Activated T-cell treated with anti-CD3 and anti-CD28 coated beads, Interleukin-2, amount 50 U/mL, for 4 hours (primary cell): ENCODE data around the gene NKD1. TPM values are rescaled to one million over a fixed set of nuclear protein-coding genes. Genes with fewer than 3 reads are reported as not detected.

Source experiments
- ATAC-seq, 2 donors: fragments of 200-7000 bp; cut with Tn5 transposase; one replicate each; pipeline ENCODE4 v1.10.0; 2021
- DNase-seq: peaks from one replicate; pipeline ENCODE4 v3.0.0-alpha.2; 2020
- H3K27me3 Mint-ChIP-seq: one replicate; pipeline ENCODE4 v1.8.0; 2021; ENCODE audit warnings: low read depth, mixed read lengths
- H3K36me3 Mint-ChIP-seq: one replicate; pipeline ENCODE4 v1.8.0; 2022; ENCODE audit warnings: mixed read lengths; ENCODE audit not compliant: insufficient read depth
- H3K4me1 Mint-ChIP-seq: one replicate; pipeline ENCODE4 v1.8.0; 2021; ENCODE audit warnings: low read depth, mixed read lengths
- H3K4me3 Mint-ChIP-seq: one replicate; pipeline ENCODE4 v1.8.0; 2021; ENCODE audit warnings: mild to moderate bottlenecking, moderate library complexity, mixed read lengths
- H3K9me3 Mint-ChIP-seq: one replicate; pipeline ENCODE4 v1.8.0; 2021; ENCODE audit warnings: mixed read lengths
- total RNA-seq, 3 donors: library from RNA; stranded (reverse); gene quantifications; one replicate each; pipeline ENCODE4 v1.2.1, GENCODE V29; 2021

Gene NKD1
- total RNA-seq, 3 donors from 2014 or later: 1.2 to 2.8 (median 1.6) TPM

- Mint-ChIP-seq H3K9me3 (no peaks in the 10 kb centered on the region), H3K4me3 (no peak overlapping the region), H3K27me3 (no peaks in the 10 kb centered on the region), H3K4me1 (peaks cover 11% of the 10 kb centered on the region), H3K36me3 (no peaks in the 10 kb centered on the region)
- DNase-seq (no peak), ATAC-seq (peak; percentile 25 to 37)
These were observed 68.9 kb downstream of the NKD1 start for GRCh38 chr16:50616883-50617645.

- no peak overlapping the region for H3K4me3 Mint-ChIP-seq
- H3K27me3 Mint-ChIP-seq: no peaks in the 10 kb centered on the region
- H3K36me3 Mint-ChIP-seq: no peaks in the 10 kb centered on the region
- H3K9me3 Mint-ChIP-seq: no peaks in the 10 kb centered on the region
- peaks cover 11% of the 10 kb centered on the region for H3K4me1 Mint-ChIP-seq
- no peak for DNase-seq
- no peak for ATAC-seq
These were observed 69.5 kb downstream of the NKD1 start for GRCh38 chr16:50617646-50618184.

- H3K4me1 Mint-ChIP-seq: peaks cover 15% of the 10 kb centered on the region
- H3K9me3 Mint-ChIP-seq: no peaks in the 10 kb centered on the region
- no peaks in the 10 kb centered on the region for H3K36me3 Mint-ChIP-seq
- no peak for ATAC-seq
- no peak for DNase-seq
- no peaks in the 10 kb centered on the region for H3K27me3 Mint-ChIP-seq
- H3K4me3 Mint-ChIP-seq: no peak overlapping the region
These were observed 70.2 kb downstream of the NKD1 start for GRCh38 chr16:50618238-50618918.

- DNase-seq: no peak
- no peaks in the 10 kb centered on the region for H3K36me3 Mint-ChIP-seq
- no peaks in the 10 kb centered on the region for H3K9me3 Mint-ChIP-seq
- no peaks in the 10 kb centered on the region for H3K27me3 Mint-ChIP-seq
- H3K4me1 Mint-ChIP-seq: peaks cover 25% of the 10 kb centered on the region
- ATAC-seq: no peak
- no peak overlapping the region for H3K4me3 Mint-ChIP-seq
These were observed 71.7 kb downstream of the NKD1 start for GRCh38 chr16:50619702-50620491.

- Mint-ChIP-seq H3K36me3 (no peaks in the 10 kb centered on the region), H3K27me3 (no peaks in the 10 kb centered on the region), H3K4me1 (peaks cover 25% of the 10 kb centered on the region), H3K4me3 (no peak overlapping the region), H3K9me3 (no peaks in the 10 kb centered on the region)
- no peak for DNase-seq
- no peak for ATAC-seq
These were observed 72.7 kb downstream of the NKD1 start for GRCh38 chr16:50620646-50621451.

GRCh38 chr16:50621452-50621792, 73.2 kb downstream of the NKD1 start:
- no peaks in the 10 kb centered on the region for H3K27me3 Mint-ChIP-seq
- no peaks in the 10 kb centered on the region for H3K9me3 Mint-ChIP-seq
- H3K4me3 Mint-ChIP-seq: no peak overlapping the region
- H3K4me1 Mint-ChIP-seq: peaks cover 30% of the 10 kb centered on the region
- H3K36me3 Mint-ChIP-seq: no peaks in the 10 kb centered on the region
- ATAC-seq (no peak), DNase-seq (no peak)

GRCh38 chr16:50622029-50622428, 73.8 kb downstream of the NKD1 start:
- no peak for ATAC-seq
- no peak for DNase-seq
- no peak overlapping the region for H3K4me3 Mint-ChIP-seq
- H3K27me3 Mint-ChIP-seq: no peaks in the 10 kb centered on the region
- H3K4me1 Mint-ChIP-seq: peaks cover 30% of the 10 kb centered on the region
- H3K9me3 Mint-ChIP-seq: no peaks in the 10 kb centered on the region
- no peaks in the 10 kb centered on the region for H3K36me3 Mint-ChIP-seq

- no peaks in the 10 kb centered on the region for H3K36me3 Mint-ChIP-seq
- H3K9me3 Mint-ChIP-seq: no peaks in the 10 kb centered on the region
- H3K4me3 Mint-ChIP-seq: no peak overlapping the region
- peaks cover 32% of the 10 kb centered on the region for H3K4me1 Mint-ChIP-seq
- ATAC-seq (no peak), DNase-seq (no peak)
- H3K27me3 Mint-ChIP-seq: no peaks in the 10 kb centered on the region
These were observed 74.6 kb downstream of the NKD1 start for GRCh38 chr16:50622643-50623369.

GRCh38 chr16:50624449-50624970, 76.3 kb downstream of the NKD1 start:
- no peak for DNase-seq
- no peaks in the 10 kb centered on the region for H3K27me3 Mint-ChIP-seq
- ATAC-seq: no peak
- no peaks in the 10 kb centered on the region for H3K36me3 Mint-ChIP-seq
- no peak overlapping the region for H3K4me3 Mint-ChIP-seq
- no peaks in the 10 kb centered on the region for H3K9me3 Mint-ChIP-seq
- peaks cover 33% of the 10 kb centered on the region for H3K4me1 Mint-ChIP-seq

GRCh38 chr16:50625374-50625773, 77.2 kb downstream of the NKD1 start:
- Mint-ChIP-seq H3K36me3 (no peaks in the 10 kb centered on the region), H3K4me1 (peaks cover 33% of the 10 kb centered on the region), H3K4me3 (no peak overlapping the region), H3K27me3 (no peaks in the 10 kb centered on the region), H3K9me3 (no peaks in the 10 kb centered on the region)
- DNase-seq (no peak), ATAC-seq (no peak)

- DNase-seq: no peak
- ATAC-seq: no peak
- Mint-ChIP-seq H3K27me3 (no peaks in the 10 kb centered on the region), H3K4me3 (no peak overlapping the region), H3K9me3 (no peaks in the 10 kb centered on the region), H3K36me3 (peaks cover 5% of the 10 kb centered on the region), H3K4me1 (peaks cover 33% of the 10 kb centered on the region)
These were observed 78.7 kb downstream of the NKD1 start for GRCh38 chr16:50626868-50627267.

GRCh38 chr16:50627419-50627818, 79.2 kb downstream of the NKD1 start:
- ATAC-seq (peak; percentile 63 to 71), DNase-seq (peak; percentile 25)
- peak overlapping the region; percentile 59 for H3K4me3 Mint-ChIP-seq
- H3K9me3 Mint-ChIP-seq: no peaks in the 10 kb centered on the region
- H3K36me3 Mint-ChIP-seq: peaks cover 5% of the 10 kb centered on the region
- H3K4me1 Mint-ChIP-seq: peaks cover 33% of the 10 kb centered on the region
- no peaks in the 10 kb centered on the region for H3K27me3 Mint-ChIP-seq

- DNase-seq (no peak), ATAC-seq (no peak)
- no peak overlapping the region for H3K4me3 Mint-ChIP-seq
- H3K9me3 Mint-ChIP-seq: no peaks in the 10 kb centered on the region
- H3K4me1 Mint-ChIP-seq: peaks cover 30% of the 10 kb centered on the region
- peaks cover 7% of the 10 kb centered on the region for H3K36me3 Mint-ChIP-seq
- H3K27me3 Mint-ChIP-seq: no peaks in the 10 kb centered on the region
These were observed 80.1 kb downstream of the NKD1 start for GRCh38 chr16:50628156-50628802.
